HEK293 (cell line): ENCODE measurements around the gene PTPRO.
A peak's percentile ranks its signal among the peaks of the same experiment; 100 is the strongest.

ENCODE experiments used
- CTCF ChIA-PET: fragments of 350-600 bp; formaldehyde crosslinking; extraction: SDS; loops from one replicate; lab custom pipeline; 2021; ENCODE audit warnings: antibody characterized with exemption; lab: Yijun Ruan, JAX
- POLR2A ChIA-PET: fragments of 300-600 bp; formaldehyde crosslinking; extraction: SDS; loops from one replicate; lab custom pipeline; 2020; ENCODE audit warnings: antibody characterized with exemption, inconsistent platforms; lab: Yijun Ruan, JAX
- H3K27ac ChIP-seq: fragments of 200-500 bp; sonication (Bioruptor generic); 2 replicates; pipeline ENCODE4 v1.5.1; 2014; ENCODE audit warnings: low read depth, low read length, control low read depth, inconsistent platforms; ENCODE audit errors: extremely low read depth
- H3K36me3 ChIP-seq, 2 experiments: fragments of 200-500 bp in 1 of 2; sonication (Bioruptor generic) in 1 of 2; 1 replicate in 1 of 2; 2 replicates in 1 of 2; pipeline ENCODE4 v1.5.1; 2014 to 2017; ENCODE audit warnings: inconsistent platforms in 2 of 2, low read length in 2 of 2; ENCODE audit not compliant: control insufficient read depth in 2 of 2, insufficient read depth in 1 of 2
- H3K4me1 ChIP-seq: fragments of 200-500 bp; sonication (Bioruptor generic); 2 replicates; pipeline ENCODE4 v1.5.1; 2014; ENCODE audit warnings: mild to moderate bottlenecking, low read length, inconsistent platforms; ENCODE audit not compliant: control insufficient read depth, insufficient read depth
- H3K4me3 ChIP-seq: 2 replicates; pipeline ENCODE4 v1.5.1; 2011; ENCODE audit warnings: low read depth, mild to moderate bottlenecking, control low read depth, low read length, moderate library complexity
- H3K9me3 ChIP-seq: fragments of 200-500 bp; sonication (Bioruptor generic); 2 replicates; pipeline ENCODE4 v1.5.1; 2014; ENCODE audit warnings: low read depth, low read length, inconsistent platforms; ENCODE audit not compliant: control insufficient read depth, insufficient read depth
- FEZF1 ChIP-seq: fragments of 450-650 bp; formaldehyde crosslinking; IDR thresholded peaks from 2 replicates; pipeline ENCODE4 v1.5.1; 2016; ENCODE audit warnings: missing biosample characterization, missing genetic modification characterization
- MYNN ChIP-seq: fragments of 450-650 bp; formaldehyde crosslinking; IDR thresholded peaks from 2 replicates; pipeline ENCODE4 v1.5.1; 2016; ENCODE audit warnings: missing biosample characterization, missing genetic modification characterization, borderline replicate concordance
- PATZ1 ChIP-seq: fragments of 450-650 bp; formaldehyde crosslinking; IDR thresholded peaks from 2 replicates; pipeline ENCODE4 v1.5.1; 2016; ENCODE audit warnings: missing biosample characterization, missing genetic modification characterization
- RBAK ChIP-seq: fragments of 450-650 bp; formaldehyde crosslinking; IDR thresholded peaks from 2 replicates; pipeline ENCODE4 v1.5.1; 2016; ENCODE audit warnings: missing biosample characterization, missing genetic modification characterization
- REST ChIP-seq: fragments of 450-650 bp; formaldehyde crosslinking; IDR thresholded peaks from 2 replicates; pipeline ENCODE4 v1.5.1; 2016; ENCODE audit warnings: missing biosample characterization, missing genetic modification characterization
- SETDB1 ChIP-seq: IDR thresholded peaks from one replicate; pipeline ENCODE4 v1.6.1; 2017; ENCODE audit warnings: mild to moderate bottlenecking, low read length, moderate library complexity, mixed read lengths; ENCODE audit not compliant: insufficient read length
- TRIM28 ChIP-seq: IDR thresholded peaks from 2 replicates; pipeline ENCODE4 v1.6.1; 2011; ENCODE audit warnings: low read length, control low read depth, borderline replicate concordance
- ZBTB44 ChIP-seq: fragments of 450-650 bp; IDR thresholded peaks from 2 replicates; pipeline ENCODE4 v1.5.1; 2018; ENCODE audit warnings: missing biosample characterization, mild to moderate bottlenecking, missing genetic modification characterization
- ZNF221 ChIP-seq: fragments of 450-650 bp; formaldehyde crosslinking; IDR thresholded peaks from 2 replicates; pipeline ENCODE4 v1.5.1; 2017; ENCODE audit warnings: missing biosample characterization, missing genetic modification characterization, borderline replicate concordance
- ZNF223 ChIP-seq: fragments of 450-650 bp; formaldehyde crosslinking; IDR thresholded peaks from 2 replicates; pipeline ENCODE4 v1.5.1; 2016; ENCODE audit warnings: missing biosample characterization, missing genetic modification characterization
- ZNF311 ChIP-seq: fragments of 450-650 bp; formaldehyde crosslinking; IDR thresholded peaks from 2 replicates; pipeline ENCODE4 v1.5.1; 2017; ENCODE audit warnings: missing biosample characterization, missing genetic modification characterization, borderline replicate concordance
- ZNF362 ChIP-seq: fragments of 450-650 bp; formaldehyde crosslinking; IDR thresholded peaks from 2 replicates; pipeline ENCODE4 v1.5.1; 2016; ENCODE audit warnings: missing biosample characterization, missing genetic modification characterization
- ZNF473 ChIP-seq: fragments of 450-650 bp; formaldehyde crosslinking; IDR thresholded peaks from 2 replicates; pipeline ENCODE4 v1.5.1; 2017; ENCODE audit warnings: missing biosample characterization, missing genetic modification characterization
- ZNF501 ChIP-seq: fragments of 450-650 bp; formaldehyde crosslinking; IDR thresholded peaks from 2 replicates; pipeline ENCODE4 v1.5.1; 2016; ENCODE audit warnings: missing biosample characterization, missing genetic modification characterization
- ZNF529 ChIP-seq: fragments of 450-650 bp; formaldehyde crosslinking; IDR thresholded peaks from 2 replicates; pipeline ENCODE4 v1.5.1; 2017; ENCODE audit warnings: missing genetic modification characterization, missing biosample characterization; ENCODE audit not compliant: insufficient replicate concordance
- ZNF549 ChIP-seq: fragments of 450-650 bp; IDR thresholded peaks from 2 replicates; pipeline ENCODE4 v1.5.1; 2018; ENCODE audit warnings: missing biosample characterization, missing genetic modification characterization, mild to moderate bottlenecking, inconsistent platforms, moderate library complexity
- ZNF621 ChIP-seq: fragments of 450-650 bp; formaldehyde crosslinking; IDR thresholded peaks from 2 replicates; pipeline ENCODE4 v1.5.1; 2017; ENCODE audit warnings: missing biosample characterization, missing genetic modification characterization
- ZNF670 ChIP-seq: fragments of 450-650 bp; formaldehyde crosslinking; IDR thresholded peaks from 2 replicates; pipeline ENCODE4 v1.5.1; 2016; ENCODE audit warnings: missing biosample characterization, missing genetic modification characterization, low read depth
- ZNF704 ChIP-seq: fragments of 450-650 bp; formaldehyde crosslinking; IDR thresholded peaks from 2 replicates; pipeline ENCODE4 v1.5.1; 2016; ENCODE audit warnings: missing biosample characterization, missing genetic modification characterization
- ZNF768 ChIP-seq: fragments of 450-650 bp; formaldehyde crosslinking; IDR thresholded peaks from 2 replicates; pipeline ENCODE4 v1.5.1; 2018; ENCODE audit warnings: missing biosample characterization, mild to moderate bottlenecking, missing genetic modification characterization
- ZNF791 ChIP-seq: fragments of 450-650 bp; formaldehyde crosslinking; IDR thresholded peaks from 2 replicates; pipeline ENCODE4 v1.5.1; 2016; ENCODE audit warnings: missing biosample characterization, missing genetic modification characterization

The PTPRO gene

GRCh38 chr12:15446807-15447206 lies 124.5 kb downstream of the PTPRO start (continued):
- no peak for TF ChIP-seq ZBTB44 (tag by site-specific recombination)
- no peak for TF ChIP-seq ZNF362 (tag by site-specific recombination)
- no peak for TF ChIP-seq RBAK (tag by site-specific recombination)
- no peak for TF ChIP-seq REST (tag by site-specific recombination)
- no peak for TF ChIP-seq ZNF768 (tag by site-specific recombination)
- TF ChIP-seq ZNF221 (tag by site-specific recombination), result no peak
- no peak for TF ChIP-seq ZNF223 (tag by site-specific recombination)
- TF ChIP-seq ZNF501 (tag by site-specific recombination), result no peak

- no peak overlapping the region for H3K27ac ChIP-seq
- POLR2A ChIA-PET, result no interaction called here
- H3K4me1 ChIP-seq, result no peaks in the 10 kb centered on the region; the same call in 1 of the 2 replicates
- TF ChIP-seq ZNF473 (tag by site-specific recombination), result no peak
- TF ChIP-seq, all 188 proteins: peak for 0
- CTCF ChIA-PET, result no interaction called here
- H3K9me3 ChIP-seq, result no peaks in the 10 kb centered on the region
- H3K36me3 ChIP-seq, result no peaks in the 10 kb centered on the region
- H3K4me3 ChIP-seq, result no peak overlapping the region
Measured at GRCh38 chr12:15453613-15454012, 131.3 kb downstream of the PTPRO start.

GRCh38 chr12:15458008-15458407 lies 135.7 kb downstream of the PTPRO start:
- ChIA-PET POLR2A (no interaction called here), CTCF (interaction anchor here (0.7 kb wide), 1 partner anchor 53 kb away, joined by 5 read pairs; no protein-coding TSS in a partner anchor)
- Histone ChIP-seq H3K36me3 (no peaks in the 10 kb centered on the region), H3K4me3 (no peak overlapping the region), H3K9me3 (no peaks in the 10 kb centered on the region), H3K27ac (no peak overlapping the region), H3K4me1 (no peaks in the 10 kb centered on the region; the same call in 1 of the 2 replicates)
- no peak for TF ChIP-seq ZNF621
- TF ChIP-seq ZNF704 (tag by site-specific recombination), result no peak
- no peak for TF ChIP-seq ZNF529 (tag by site-specific recombination)
- no peak for TF ChIP-seq FEZF1 (tag by site-specific recombination)
- TF ChIP-seq PATZ1 (tag by site-specific recombination), result no peak
- TF ChIP-seq ZNF549 (tag by site-specific recombination), result no peak
- no peak for TF ChIP-seq ZNF670
- peak; percentile 66; the same call in 1 of the 2 replicates for TF ChIP-seq TRIM28
- TF ChIP-seq ZNF311 (tag by site-specific recombination), result no peak
- peak; percentile 98 for TF ChIP-seq ZNF791 (tag by site-specific recombination)
- no peak for TF ChIP-seq MYNN (tag by site-specific recombination)
- peak; percentile 64 for TF ChIP-seq SETDB1
